WTC11 (cell line): ENCODE measurements around the gene STRADB.

Experiments used
- AFF4 ChIP-seq: sonication (generic); formaldehyde crosslinking; IDR thresholded peaks from 2 replicates; pipeline ENCODE4 v1.8.1; 2023; ENCODE audit warnings: mild to moderate bottlenecking, missing genetic modification reagents, borderline replicate concordance
- ATF1 ChIP-seq: sonication (generic); formaldehyde crosslinking; IDR thresholded peaks from 2 replicates; pipeline ENCODE4 v1.8.1; 2023; ENCODE audit warnings: mild to moderate bottlenecking, moderate library complexity, missing genetic modification reagents
- ATF2 ChIP-seq: sonication (generic); formaldehyde crosslinking; IDR thresholded peaks from 2 replicates; pipeline ENCODE4 v1.8.1; 2022; ENCODE audit warnings: low read depth, missing genetic modification reagents, borderline replicate concordance
- CREB1 ChIP-seq: sonication (generic); formaldehyde crosslinking; IDR thresholded peaks from 2 replicates; pipeline ENCODE4 v1.8.0; 2023; ENCODE audit warnings: mild to moderate bottlenecking, missing genetic modification reagents
- CTCF ChIP-seq: fragments of 200-600 bp; IDR thresholded peaks from 2 replicates; pipeline ENCODE4 v1.8.0; 2022; ENCODE audit warnings: antibody characterized with exemption
- MAX ChIP-seq: sonication (generic); formaldehyde crosslinking; IDR thresholded peaks from 2 replicates; pipeline ENCODE4 v1.8.0; 2022; ENCODE audit warnings: mild to moderate bottlenecking, missing genetic modification reagents
- NFYB ChIP-seq: sonication (generic); formaldehyde crosslinking; conservative IDR thresholded peaks from 2 replicates; pipeline ENCODE4 v1.8.0; 2022; ENCODE audit warnings: low read depth, missing genetic modification reagents
- RELA ChIP-seq: sonication (generic); formaldehyde crosslinking; IDR thresholded peaks from 2 replicates; pipeline ENCODE4 v1.8.1; 2022; ENCODE audit warnings: missing genetic modification reagents, mild to moderate bottlenecking, borderline replicate concordance
- TCF7 ChIP-seq: sonication (generic); formaldehyde crosslinking; IDR thresholded peaks from 2 replicates; pipeline ENCODE4 v1.8.0; 2022; ENCODE audit warnings: mild to moderate bottlenecking, low read depth, missing genetic modification reagents, moderate library complexity
- TEAD1 ChIP-seq: sonication (generic); formaldehyde crosslinking; IDR thresholded peaks from 2 replicates; pipeline ENCODE4 v1.8.0; 2022; ENCODE audit warnings: mild to moderate bottlenecking, missing genetic modification reagents
- USF2 ChIP-seq: sonication (generic); formaldehyde crosslinking; IDR thresholded peaks from 2 replicates; pipeline ENCODE4 v1.8.1; 2023; ENCODE audit warnings: mild to moderate bottlenecking, missing genetic modification reagents, moderate library complexity
- ZNF121 ChIP-seq: sonication (generic); formaldehyde crosslinking; IDR thresholded peaks from 2 replicates; pipeline ENCODE4 v1.8.0; 2023; ENCODE audit warnings: missing genetic modification reagents

- TF ChIP-seq ATF1 (CRISPR knock-in tag) = no peak
- no peak for TF ChIP-seq CREB1
- no peak for TF ChIP-seq CTCF
- no peak for TF ChIP-seq NFYB (CRISPR knock-in tag)
- TF ChIP-seq USF2 (CRISPR knock-in tag) = no peak
- TF ChIP-seq ZNF121 (CRISPR knock-in tag) = no peak
- no peak for TF ChIP-seq MAX (CRISPR knock-in tag)
- TF ChIP-seq AFF4 (CRISPR knock-in tag) = no peak
- no peak for TF ChIP-seq TCF7
- TF ChIP-seq RELA (CRISPR knock-in tag) = no peak
- TF ChIP-seq TEAD1 (CRISPR knock-in tag) = no peak
- TF ChIP-seq ATF2 (CRISPR knock-in tag) = no peak
Measured at GRCh38 chr2:201401815-201402214, 49.7 kb upstream of the STRADB start.
